Osteocyte (in vitro differentiated cells): ENCODE results near the gene DEDD2. TPM values are rescaled to one million over a fixed set of nuclear protein-coding genes. Genes with fewer than 3 reads are reported as not detected.
A peak's percentile ranks its signal among the peaks of the same experiment; 100 is the strongest.

Experiments used
- DNase-seq: peaks from one replicate; pipeline ENCODE4 v3.0.0; 2021; ENCODE audit warnings: mixed read lengths; ENCODE audit not compliant: unreplicated experiment; ENCODE audit errors: extremely low spot score
- H3K27ac Mint-ChIP-seq: one replicate; pipeline ENCODE4 v1.8.0; 2021; ENCODE audit warnings: mild to moderate bottlenecking, mixed read lengths; ENCODE audit not compliant: unreplicated experiment
- H3K27me3 Mint-ChIP-seq: one replicate; pipeline ENCODE4 v1.8.0; 2021; ENCODE audit warnings: mixed read lengths; ENCODE audit not compliant: unreplicated experiment
- H3K36me3 Mint-ChIP-seq: one replicate; pipeline ENCODE4 v1.8.0; 2021; ENCODE audit warnings: mixed read lengths; ENCODE audit not compliant: unreplicated experiment
- H3K4me1 Mint-ChIP-seq: one replicate; pipeline ENCODE4 v1.8.0; 2021; ENCODE audit warnings: mixed read lengths; ENCODE audit not compliant: unreplicated experiment
- H3K4me3 Mint-ChIP-seq: one replicate; pipeline ENCODE4 v1.8.0; 2021; ENCODE audit warnings: mild to moderate bottlenecking, moderate library complexity, mixed read lengths; ENCODE audit not compliant: unreplicated experiment
- H3K9me3 Mint-ChIP-seq: one replicate; pipeline ENCODE4 v1.8.0; 2021; ENCODE audit warnings: mixed read lengths; ENCODE audit not compliant: unreplicated experiment
- CTCF ChIP-seq: fragments of 200-600 bp; sonication (generic); IDR thresholded peaks from 2 replicates; pipeline ENCODE4 v1.5.0; 2021; ENCODE audit warnings: antibody characterized with exemption, mild to moderate bottlenecking, moderate library complexity
- total RNA-seq: library from RNA; stranded (reverse); gene quantifications from 2 replicates; pipeline ENCODE4 v1.2.1, GENCODE V29; 2021

DEDD2 gene
- total RNA-seq, 1 donor from 2014 or later, result 27.4 TPM

- Mint-ChIP-seq H3K27me3 (peaks cover 28% of the 10 kb centered on the region), H3K36me3 (no peaks in the 10 kb centered on the region), H3K9me3 (peaks cover 6% of the 10 kb centered on the region), H3K4me1 (no peaks in the 10 kb centered on the region), H3K4me3 (no peak overlapping the region), H3K27ac (no peak overlapping the region)
- no peak for TF ChIP-seq CTCF
- no peak for DNase-seq
Measured at GRCh38 chr19:42188665-42189064, 28.8 kb downstream of the DEDD2 start.

DNA sequence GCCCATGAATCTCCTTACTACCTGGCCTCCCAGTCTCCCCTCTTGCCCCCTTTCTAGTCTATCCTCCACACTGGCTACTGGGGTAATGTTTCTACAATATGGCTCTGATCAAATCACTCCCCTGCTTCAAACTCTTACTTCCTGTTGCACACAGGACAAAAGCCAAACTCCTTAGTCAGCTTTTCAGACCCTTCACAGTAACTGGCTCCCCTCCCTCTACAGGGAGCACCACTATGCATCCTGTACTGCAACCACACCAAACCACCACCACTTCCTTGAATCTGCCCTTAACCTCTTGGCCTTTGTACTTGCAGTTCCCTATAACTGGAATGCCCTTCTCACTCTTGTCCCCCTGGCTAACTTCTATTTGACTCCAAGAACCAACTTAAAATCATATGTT lies 32.2 kb downstream of the DEDD2 start:
- no peak for DNase-seq
- no peak overlapping the region for H3K27ac Mint-ChIP-seq
- no peaks in the 10 kb centered on the region for H3K9me3 Mint-ChIP-seq
- no peaks in the 10 kb centered on the region for H3K36me3 Mint-ChIP-seq
- H3K4me1 Mint-ChIP-seq, result no peaks in the 10 kb centered on the region
- H3K27me3 Mint-ChIP-seq, result peaks cover 38% of the 10 kb centered on the region
- no peak for TF ChIP-seq CTCF
- H3K4me3 Mint-ChIP-seq, result no peak overlapping the region

DNA sequence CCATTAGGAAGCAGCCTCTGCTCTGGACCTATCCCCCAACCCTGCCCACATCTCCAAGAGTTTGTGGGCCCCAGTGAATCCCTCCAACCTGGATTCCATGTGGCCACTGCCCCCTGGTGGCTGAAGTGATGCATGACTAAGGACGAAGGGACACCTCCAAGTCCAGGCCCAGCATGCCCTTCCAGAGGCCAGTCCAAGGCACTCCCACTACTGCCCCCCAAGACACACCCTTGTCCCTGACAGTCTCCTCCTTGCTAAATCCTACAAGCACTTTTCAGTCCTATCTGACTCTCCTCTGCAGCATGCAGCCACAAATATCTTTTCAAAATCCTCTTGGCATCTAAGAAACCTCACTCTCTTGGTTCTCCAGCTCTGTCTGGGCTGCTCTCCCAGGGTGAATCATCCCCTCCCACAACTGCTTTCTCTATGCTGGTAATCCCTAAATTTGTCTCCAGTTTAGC lies 33.0 kb downstream of the DEDD2 start:
- no peak overlapping the region for H3K4me3 Mint-ChIP-seq
- no peaks in the 10 kb centered on the region for H3K4me1 Mint-ChIP-seq
- no peak overlapping the region for H3K27ac Mint-ChIP-seq
- peaks cover 41% of the 10 kb centered on the region for H3K27me3 Mint-ChIP-seq
- H3K36me3 Mint-ChIP-seq, result no peaks in the 10 kb centered on the region
- DNase-seq, result peak; percentile 92
- peak; percentile 92 for TF ChIP-seq CTCF
- no peaks in the 10 kb centered on the region for H3K9me3 Mint-ChIP-seq

- no peaks in the 10 kb centered on the region for H3K36me3 Mint-ChIP-seq
- no peak overlapping the region for H3K4me3 Mint-ChIP-seq
- H3K27me3 Mint-ChIP-seq, result peaks cover 55% of the 10 kb centered on the region
- no peak overlapping the region for H3K27ac Mint-ChIP-seq
- no peaks in the 10 kb centered on the region for H3K9me3 Mint-ChIP-seq
- H3K4me1 Mint-ChIP-seq, result peaks cover 10% of the 10 kb centered on the region
- peak; percentile 32 for TF ChIP-seq CTCF
- DNase-seq, result no peak
Measured at GRCh38 chr19:42178791-42179674, 38.4 kb downstream of the DEDD2 start.

DNA sequence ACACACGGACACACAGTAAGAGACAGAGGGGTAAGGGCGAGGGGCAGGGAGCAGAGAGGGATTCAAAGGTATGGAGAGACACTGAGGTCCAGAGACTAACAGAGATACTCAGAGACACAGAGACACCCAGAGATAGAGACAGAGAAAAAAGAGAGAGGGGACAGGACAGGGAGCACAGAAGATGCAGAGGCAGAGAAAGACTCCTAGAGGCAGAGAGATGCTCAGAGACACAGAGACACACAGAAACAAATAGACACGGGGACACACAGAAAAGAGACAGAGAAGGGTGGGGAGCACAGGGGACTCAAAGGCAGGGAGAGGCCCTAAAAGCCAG lies 39.8 kb downstream of the DEDD2 start:
- peaks cover 56% of the 10 kb centered on the region for H3K27me3 Mint-ChIP-seq
- no peak for TF ChIP-seq CTCF
- no peak overlapping the region for H3K27ac Mint-ChIP-seq
- DNase-seq, result no peak
- no peaks in the 10 kb centered on the region for H3K36me3 Mint-ChIP-seq
- H3K4me1 Mint-ChIP-seq, result peaks cover 10% of the 10 kb centered on the region
- H3K9me3 Mint-ChIP-seq, result no peaks in the 10 kb centered on the region
- no peak overlapping the region for H3K4me3 Mint-ChIP-seq
